H1 (cell line): Measurements from ENCODE around the gene RBM25. TPM values are rescaled to one million over a fixed set of nuclear protein-coding genes. Genes with fewer than 3 reads are reported as not detected.

Source experiments
- POLR2AphosphoS5 ChIP-seq: IDR thresholded peaks from 2 replicates; pipeline ENCODE4 v1.6.1; 2011; ENCODE audit warnings: low read depth, low read length
- polyA plus RNA-seq, 7 experiments: library from polyadenylated mRNA; depleted of rRNA in 3 of 7; stranded (reverse) in 5 of 7; unstranded in 2 of 7; fragments of >200 nt in 5 of 7; fragments of 200-250 nt in 2 of 7; gene quantifications; 1 replicate in 5 of 7; 2 replicates in 1 of 7; 4 replicates in 1 of 7; pipeline versions ENCODE4 v1.2.1 to v1.2.3, GENCODE V29; 2011 to 2013; ENCODE audit warnings: missing spikeins in 2 of 7, mixed read lengths in 2 of 7
- total RNA-seq: library from RNA; stranded (reverse); fragmentation: NEBNext Ultra II Directional; extraction: Animal tissue kit (Norgen Biotek cat#: 25700); gene quantifications from 2 replicates; pipeline ENCODE4 v1.2.1, GENCODE V29; 2021
- TF ChIP-seq, protein P1 (sequence below): fragments of 300-600 bp; sonication (generic); IDR thresholded peaks from 2 replicates; pipeline ENCODE4 v1.7.1; 2012; ENCODE audit warnings: low read length, moderate library complexity, mild to moderate bottlenecking, inconsistent platforms; ENCODE audit not compliant: insufficient replicate concordance

The RBM25 gene
- total and polyA plus RNA-seq, 2 of the 8 experiments (the other 6 are each of a cell fraction or from before 2014, with no cell fraction given), result 25.6 to 134 TPM

DNA sequence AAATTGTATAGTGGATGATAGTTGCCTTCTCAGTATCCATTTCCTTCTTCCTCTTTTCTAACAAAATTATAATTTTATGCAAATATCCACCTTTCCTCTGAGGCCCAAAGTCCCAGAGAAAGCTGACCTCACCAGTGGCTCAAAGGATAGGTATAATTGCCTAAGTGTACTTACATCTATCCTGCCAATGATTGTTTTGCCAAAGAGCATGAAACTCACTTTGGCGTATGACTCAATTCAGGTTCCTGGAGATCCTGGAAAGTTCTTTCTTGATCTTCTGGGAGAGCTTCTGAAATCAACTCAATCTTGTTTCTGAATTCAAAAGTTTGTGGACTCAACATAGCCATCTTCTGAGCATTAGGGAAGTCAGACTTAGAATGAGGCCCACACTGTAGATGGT is 10.5 kb upstream of the RBM25 start (continued):
- TF ChIP-seq, protein P1, sequence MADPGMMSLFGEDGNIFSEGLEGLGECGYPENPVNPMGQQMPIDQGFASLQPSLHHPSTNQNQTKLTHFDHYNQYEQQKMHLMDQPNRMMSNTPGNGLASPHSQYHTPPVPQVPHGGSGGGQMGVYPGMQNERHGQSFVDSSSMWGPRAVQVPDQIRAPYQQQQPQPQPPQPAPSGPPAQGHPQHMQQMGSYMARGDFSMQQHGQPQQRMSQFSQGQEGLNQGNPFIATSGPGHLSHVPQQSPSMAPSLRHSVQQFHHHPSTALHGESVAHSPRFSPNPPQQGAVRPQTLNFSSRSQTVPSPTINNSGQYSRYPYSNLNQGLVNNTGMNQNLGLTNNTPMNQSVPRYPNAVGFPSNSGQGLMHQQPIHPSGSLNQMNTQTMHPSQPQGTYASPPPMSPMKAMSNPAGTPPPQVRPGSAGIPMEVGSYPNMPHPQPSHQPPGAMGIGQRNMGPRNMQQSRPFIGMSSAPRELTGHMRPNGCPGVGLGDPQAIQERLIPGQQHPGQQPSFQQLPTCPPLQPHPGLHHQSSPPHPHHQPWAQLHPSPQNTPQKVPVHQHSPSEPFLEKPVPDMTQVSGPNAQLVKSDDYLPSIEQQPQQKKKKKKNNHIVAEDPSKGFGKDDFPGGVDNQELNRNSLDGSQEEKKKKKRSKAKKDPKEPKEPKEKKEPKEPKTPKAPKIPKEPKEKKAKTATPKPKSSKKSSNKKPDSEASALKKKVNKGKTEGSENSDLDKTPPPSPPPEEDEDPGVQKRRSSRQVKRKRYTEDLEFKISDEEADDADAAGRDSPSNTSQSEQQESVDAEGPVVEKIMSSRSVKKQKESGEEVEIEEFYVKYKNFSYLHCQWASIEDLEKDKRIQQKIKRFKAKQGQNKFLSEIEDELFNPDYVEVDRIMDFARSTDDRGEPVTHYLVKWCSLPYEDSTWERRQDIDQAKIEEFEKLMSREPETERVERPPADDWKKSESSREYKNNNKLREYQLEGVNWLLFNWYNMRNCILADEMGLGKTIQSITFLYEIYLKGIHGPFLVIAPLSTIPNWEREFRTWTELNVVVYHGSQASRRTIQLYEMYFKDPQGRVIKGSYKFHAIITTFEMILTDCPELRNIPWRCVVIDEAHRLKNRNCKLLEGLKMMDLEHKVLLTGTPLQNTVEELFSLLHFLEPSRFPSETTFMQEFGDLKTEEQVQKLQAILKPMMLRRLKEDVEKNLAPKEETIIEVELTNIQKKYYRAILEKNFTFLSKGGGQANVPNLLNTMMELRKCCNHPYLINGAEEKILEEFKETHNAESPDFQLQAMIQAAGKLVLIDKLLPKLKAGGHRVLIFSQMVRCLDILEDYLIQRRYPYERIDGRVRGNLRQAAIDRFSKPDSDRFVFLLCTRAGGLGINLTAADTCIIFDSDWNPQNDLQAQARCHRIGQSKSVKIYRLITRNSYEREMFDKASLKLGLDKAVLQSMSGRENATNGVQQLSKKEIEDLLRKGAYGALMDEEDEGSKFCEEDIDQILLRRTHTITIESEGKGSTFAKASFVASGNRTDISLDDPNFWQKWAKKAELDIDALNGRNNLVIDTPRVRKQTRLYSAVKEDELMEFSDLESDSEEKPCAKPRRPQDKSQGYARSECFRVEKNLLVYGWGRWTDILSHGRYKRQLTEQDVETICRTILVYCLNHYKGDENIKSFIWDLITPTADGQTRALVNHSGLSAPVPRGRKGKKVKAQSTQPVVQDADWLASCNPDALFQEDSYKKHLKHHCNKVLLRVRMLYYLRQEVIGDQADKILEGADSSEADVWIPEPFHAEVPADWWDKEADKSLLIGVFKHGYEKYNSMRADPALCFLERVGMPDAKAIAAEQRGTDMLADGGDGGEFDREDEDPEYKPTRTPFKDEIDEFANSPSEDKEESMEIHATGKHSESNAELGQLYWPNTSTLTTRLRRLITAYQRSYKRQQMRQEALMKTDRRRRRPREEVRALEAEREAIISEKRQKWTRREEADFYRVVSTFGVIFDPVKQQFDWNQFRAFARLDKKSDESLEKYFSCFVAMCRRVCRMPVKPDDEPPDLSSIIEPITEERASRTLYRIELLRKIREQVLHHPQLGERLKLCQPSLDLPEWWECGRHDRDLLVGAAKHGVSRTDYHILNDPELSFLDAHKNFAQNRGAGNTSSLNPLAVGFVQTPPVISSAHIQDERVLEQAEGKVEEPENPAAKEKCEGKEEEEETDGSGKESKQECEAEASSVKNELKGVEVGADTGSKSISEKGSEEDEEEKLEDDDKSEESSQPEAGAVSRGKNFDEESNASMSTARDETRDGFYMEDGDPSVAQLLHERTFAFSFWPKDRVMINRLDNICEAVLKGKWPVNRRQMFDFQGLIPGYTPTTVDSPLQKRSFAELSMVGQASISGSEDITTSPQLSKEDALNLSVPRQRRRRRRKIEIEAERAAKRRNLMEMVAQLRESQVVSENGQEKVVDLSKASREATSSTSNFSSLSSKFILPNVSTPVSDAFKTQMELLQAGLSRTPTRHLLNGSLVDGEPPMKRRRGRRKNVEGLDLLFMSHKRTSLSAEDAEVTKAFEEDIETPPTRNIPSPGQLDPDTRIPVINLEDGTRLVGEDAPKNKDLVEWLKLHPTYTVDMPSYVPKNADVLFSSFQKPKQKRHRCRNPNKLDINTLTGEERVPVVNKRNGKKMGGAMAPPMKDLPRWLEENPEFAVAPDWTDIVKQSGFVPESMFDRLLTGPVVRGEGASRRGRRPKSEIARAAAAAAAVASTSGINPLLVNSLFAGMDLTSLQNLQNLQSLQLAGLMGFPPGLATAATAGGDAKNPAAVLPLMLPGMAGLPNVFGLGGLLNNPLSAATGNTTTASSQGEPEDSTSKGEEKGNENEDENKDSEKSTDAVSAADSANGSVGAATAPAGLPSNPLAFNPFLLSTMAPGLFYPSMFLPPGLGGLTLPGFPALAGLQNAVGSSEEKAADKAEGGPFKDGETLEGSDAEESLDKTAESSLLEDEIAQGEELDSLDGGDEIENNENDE, result no peak
- TF ChIP-seq POLR2AphosphoS5, result no peak
